GM19351 (cell line): Measurements from ENCODE around the gene IFRD2.
"Not testable (repeated sequence)": the region's sequence is repeated elsewhere in the genome, so short reads cannot be mapped to it uniquely, and the experiment has no call there.

Experiments
- ATAC-seq: cut with Tn5 transposase; IDR thresholded peaks from one replicate; pipeline ENCODE4 v1.9.1; 2021; ENCODE audit warnings: mild to moderate bottlenecking, moderate library complexity; ENCODE audit not compliant: unreplicated experiment

The IFRD2 gene

DNA sequence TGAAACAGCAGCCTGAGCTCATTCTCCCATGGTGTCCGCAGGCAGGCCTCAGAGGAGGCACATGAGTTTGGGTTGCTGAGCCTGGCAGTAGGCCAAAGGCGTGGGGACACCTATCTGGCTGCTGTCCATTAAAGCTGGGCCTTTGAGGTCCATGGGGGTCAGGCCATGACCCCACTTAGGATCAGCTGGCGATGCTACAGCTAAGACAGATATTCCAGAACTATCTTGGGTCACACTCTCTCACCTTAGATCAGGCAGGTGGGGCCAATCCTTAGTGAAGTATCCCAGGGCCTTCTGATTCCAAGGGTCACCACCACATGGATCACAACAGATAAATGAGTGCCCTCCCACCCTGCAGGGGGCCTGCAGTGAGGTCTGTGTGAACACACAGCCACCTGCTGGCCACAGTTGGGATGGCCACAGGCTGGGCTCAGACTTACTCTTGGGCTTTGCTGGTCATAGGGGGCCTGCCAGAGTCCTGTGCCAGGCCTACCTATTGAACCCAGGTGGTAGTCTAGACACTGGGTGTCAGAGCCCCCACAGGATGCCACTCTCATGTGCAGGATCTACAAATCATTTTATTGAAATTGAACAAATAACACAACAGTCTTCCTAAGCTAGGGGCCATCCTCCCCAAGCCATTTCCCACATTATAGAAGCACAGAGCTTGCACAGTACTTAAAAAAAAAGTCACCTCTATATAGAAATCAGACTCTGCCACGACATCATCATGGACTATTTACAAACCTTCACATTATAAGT, 32.3 kb upstream of the IFRD2 start:
- ATAC-seq: no peak

GRCh38 chr3:50323614-50324199, 31.5 kb upstream of the IFRD2 start:
- no peak for ATAC-seq

DNA sequence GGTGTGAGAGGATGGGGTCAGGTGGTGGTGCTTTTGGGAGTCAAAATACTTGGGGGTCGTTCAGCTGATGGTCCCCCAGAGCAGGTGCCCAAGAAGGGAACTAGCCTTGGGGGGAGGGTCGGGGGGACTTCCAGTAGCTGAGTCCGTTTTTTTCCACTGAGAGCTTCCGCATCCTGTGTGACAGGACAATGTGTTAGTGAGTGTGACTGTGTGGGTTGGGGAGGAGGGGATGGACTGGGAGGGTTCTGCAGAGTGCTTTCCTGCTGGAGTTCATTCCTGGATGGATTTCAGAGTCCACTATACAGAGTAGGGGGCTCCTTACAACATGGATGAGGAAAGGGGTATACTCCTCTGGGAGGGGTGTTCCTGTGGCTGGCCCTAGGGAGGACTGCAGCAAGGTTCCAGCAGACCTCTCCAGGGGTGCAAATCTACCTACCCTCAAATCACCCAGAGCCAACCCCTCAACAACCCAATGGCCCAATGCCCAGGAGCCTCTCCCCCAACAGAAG, 30.9 kb upstream of the IFRD2 start:
- ATAC-seq: no peak

- no peak for ATAC-seq
Measured at GRCh38 chr3:50322386-50323091, 30.3 kb upstream of the IFRD2 start, which contains the start of gene HYAL2. Gene HYAL2, minus strand, starts transcription at chr3:50322745. Its CDS starts 2,256 bp downstream, at chr3:50320489.

DNA sequence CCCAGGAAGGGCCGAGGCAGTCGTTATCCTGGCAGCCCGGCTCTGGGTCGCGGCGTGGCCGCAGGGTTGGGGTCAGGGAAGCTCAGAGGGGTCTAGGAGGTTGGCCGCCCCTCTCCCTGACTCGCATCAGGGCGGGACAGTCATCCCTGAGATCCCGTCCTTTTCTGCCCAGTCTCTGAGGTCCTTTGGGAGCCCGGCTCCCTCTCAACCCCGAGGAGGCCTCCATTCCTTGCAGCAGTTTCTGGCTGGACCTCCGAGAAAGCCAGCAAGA, 29.8 kb upstream of the IFRD2 start:
- ATAC-seq: no peak

DNA sequence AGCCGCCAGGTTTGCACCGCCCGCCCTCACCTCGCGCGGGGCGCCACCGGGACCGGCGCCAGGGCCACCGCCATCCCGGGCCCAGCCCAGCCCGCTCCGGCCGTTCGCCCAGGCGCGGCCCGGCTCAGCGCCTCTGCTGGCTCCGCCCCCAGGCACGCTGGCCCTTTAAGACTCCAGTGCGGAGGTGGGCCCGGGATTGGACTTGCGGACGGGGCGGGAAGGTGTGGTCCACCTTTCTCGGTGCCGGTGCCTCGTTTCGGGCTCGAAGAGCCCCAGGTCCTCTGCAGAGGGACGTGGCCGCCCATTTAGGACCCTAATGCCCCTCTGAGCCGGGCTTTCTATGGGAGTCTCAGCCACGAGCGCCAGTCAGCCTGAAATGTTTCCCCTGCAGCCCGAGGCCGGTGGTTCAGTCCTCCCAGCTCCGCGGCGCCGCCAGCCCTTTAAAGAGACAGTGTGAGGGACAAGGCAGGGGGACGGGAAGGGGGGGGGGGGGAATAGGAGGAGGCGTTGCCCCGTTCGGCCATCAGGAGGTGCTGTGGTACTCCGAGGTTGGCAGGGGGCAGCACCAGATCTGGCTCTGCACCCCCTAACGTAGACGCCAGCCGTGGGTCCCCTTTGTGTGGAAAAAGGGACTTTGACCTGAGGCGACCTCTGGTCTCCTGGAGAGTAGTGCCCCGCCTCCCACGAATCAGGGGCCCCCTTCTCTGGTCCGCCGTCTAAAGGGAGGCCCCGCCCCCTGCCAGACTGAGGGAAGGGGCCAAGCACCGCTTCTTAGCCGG, 29.3 kb upstream of the IFRD2 start:
- peak; percentile 70 for ATAC-seq

DNA sequence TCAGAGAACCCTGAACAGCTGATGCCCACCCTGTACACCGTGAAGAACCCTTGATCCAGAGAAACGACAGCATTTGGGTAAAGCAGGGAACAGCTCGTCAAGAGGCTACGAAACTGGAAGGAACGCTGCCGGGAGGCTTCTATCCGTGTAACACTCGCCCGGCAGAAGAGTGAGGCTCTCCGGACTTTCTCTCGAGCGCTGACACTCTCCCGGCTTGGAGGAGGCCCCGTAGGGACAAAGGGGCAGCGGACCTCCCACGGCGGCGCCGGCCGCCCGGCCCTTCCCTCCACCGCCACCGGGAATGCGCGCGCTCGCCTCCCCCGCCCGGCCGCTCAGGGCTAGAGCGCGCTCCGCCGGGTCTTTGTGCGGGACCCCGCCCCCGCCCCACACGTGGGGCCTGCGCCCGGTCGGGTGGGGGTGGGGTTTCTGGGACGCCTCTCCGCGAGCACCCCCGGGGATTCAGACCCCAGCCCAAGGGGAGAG, 28.7 kb upstream of the IFRD2 start:
- ATAC-seq: peak; percentile 40

- no peak for ATAC-seq
Measured at GRCh38 chr3:50319894-50320625, 27.8 kb upstream of the IFRD2 start.

- no peak for ATAC-seq
Measured at GRCh38 chr3:50319181-50319893, 27.1 kb upstream of the IFRD2 start.

DNA sequence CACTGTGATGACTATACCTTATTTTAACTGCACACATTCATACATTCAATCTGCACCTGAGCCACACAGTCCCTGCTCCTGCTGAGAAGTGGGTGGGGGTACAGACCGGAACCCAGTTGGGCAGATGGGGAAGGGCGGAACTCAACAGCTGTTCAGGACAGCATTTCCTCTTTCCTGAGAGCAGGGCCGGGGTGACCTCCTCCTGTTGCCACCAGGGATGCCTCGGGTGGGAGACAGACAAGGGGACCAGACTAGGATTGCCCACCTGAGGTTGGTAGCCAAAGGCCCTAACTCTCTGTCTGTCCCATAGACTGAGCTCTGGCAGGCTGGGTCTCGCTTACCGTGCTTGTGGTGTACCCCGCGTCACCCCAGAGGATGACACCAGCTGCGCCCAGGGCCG, 26.4 kb upstream of the IFRD2 start:
- no peak for ATAC-seq

DNA sequence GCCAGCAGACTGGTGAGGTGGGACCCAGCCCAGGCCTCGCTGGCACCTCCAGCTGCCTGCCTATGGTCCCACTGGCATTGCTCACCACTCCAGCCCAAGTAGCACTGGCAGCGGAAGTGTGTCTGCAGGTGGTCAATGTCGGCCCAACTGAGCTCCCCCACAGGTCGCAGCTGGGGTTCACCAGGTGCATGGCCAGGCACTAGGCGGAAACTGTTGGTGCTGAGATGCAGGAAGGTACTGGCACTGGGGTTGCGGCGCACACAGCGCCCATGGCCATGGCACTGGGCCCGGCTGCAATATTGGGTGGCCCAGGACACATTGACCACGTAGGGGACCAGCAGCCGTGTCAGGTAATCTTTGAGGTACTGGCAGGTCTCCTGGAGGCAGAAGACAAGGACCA, 25.9 kb upstream of the IFRD2 start:
- ATAC-seq: no peak

DNA sequence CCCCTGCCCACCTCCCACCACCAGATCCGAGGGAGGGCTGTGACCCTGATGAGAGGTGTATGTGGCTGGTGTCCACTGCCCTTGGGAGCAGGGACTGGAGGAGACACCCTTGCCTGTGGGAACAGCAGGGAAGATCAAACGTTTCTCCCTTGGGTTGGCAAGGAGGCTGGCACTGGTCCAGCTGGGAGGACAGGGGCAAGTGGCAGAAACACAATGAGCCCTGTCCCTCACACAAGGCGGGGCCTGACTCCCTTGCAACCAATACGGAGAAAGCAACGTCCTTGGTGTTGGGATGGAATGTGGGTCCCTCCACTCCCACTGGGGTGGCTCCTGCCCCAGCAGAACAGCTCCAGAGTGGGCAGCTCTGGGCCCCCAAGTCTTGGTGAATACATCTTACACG, 25.1 kb upstream of the IFRD2 start:
- ATAC-seq: no peak

DNA sequence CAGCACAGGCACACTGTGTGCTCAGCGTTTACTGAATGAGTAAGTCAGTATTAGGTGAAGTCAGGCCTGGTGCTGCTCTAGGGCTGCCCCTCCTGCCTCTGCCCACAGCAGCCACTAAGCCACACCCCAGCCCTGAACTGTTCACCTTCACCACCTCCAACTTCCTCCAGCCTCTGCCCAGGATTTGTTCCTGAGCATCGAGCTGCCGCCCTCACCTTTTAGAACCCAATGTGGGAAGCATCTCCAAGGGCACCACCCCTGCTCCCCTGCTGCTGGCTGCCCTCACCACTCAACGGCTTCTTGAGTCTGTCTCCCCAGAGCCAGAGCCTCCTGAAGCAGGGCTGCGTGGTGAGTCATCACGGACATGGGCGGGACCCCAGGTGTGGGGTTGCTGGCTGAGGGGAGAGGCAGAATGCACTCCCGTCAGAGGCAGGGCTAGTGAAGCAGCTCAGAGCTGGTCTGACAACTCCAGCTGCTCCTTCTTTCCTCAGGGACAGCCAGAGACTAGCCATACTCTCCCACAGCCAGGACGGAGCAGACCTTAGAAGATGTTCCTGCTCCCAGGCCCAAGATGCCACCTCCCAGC, 24.5 kb upstream of the IFRD2 start:
- ATAC-seq: peak; percentile 46

GRCh38 chr3:50314816-50315215, 22.6 kb upstream of the IFRD2 start:
- no peak for ATAC-seq

DNA sequence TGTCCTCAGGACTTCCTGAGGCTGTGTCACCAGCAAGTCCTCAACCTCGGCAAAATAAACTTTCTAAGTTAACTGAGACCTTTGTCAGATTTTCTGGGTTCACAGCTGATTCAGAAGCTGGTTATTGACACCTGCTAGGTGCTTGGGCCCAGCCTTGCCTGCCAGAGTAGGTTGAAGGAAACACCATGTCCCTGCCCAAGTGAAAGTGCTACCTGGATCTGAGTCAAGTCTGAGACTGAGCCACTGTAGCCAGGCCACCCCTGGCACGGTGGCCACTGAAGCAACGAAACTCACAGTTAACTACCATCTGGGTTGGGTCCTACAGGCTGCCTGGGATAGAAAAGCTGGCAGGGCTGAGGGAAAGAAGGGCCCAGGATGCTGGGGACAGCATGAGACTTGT, 22.1 kb upstream of the IFRD2 start:
- ATAC-seq: no peak

GRCh38 chr3:50312041-50312440, 19.8 kb upstream of the IFRD2 start:
- ATAC-seq: not testable (repeated sequence)

DNA sequence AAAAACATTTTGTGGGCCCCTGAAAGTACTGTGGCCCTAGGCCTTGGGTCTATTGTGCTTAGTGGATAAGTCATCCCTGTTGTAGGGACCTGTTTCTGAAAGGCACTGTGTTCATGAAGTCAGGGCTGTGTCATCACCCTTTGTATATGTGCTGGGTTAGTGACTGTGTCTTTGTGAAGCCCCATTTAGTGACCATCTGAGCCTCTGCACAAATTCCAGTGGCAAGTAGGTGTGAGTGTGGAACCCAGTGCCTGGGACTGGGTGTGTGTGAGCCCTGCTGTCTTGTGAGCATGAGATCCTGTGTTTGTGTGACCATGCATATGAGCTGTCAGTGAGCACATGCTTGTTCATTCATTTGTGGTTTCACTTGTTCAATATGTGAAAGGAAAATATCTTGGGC, 12.4 kb upstream of the IFRD2 start:
- ATAC-seq: no peak

GRCh38 chr3:50303013-50303815, 11.0 kb upstream of the IFRD2 start, which contains the start of gene HYAL1:
Gene HYAL1, minus strand, starts transcription at chr3:50303574. Its CDS starts 618 bp downstream, at chr3:50302956.
- ATAC-seq: no peak
